GM23338 (cell line): Measurements from ENCODE around the gene RAB11B. TPM values are rescaled to one million over a fixed set of nuclear protein-coding genes. Genes with fewer than 3 reads are reported as not detected.

Experiments used
- ATAC-seq: fragments of 200-7000 bp; cut with Tn5 transposase; 3 replicates; pipeline ENCODE4 v1.9.1; 2020
- DNase-seq: peaks from one replicate; pipeline ENCODE4 v3.0.0-alpha.2; 2015; ENCODE audit warnings: low spot score
- H2AFZ ChIP-seq: fragments of 200-600 bp; sonication (generic); 2 replicates; pipeline ENCODE4 v1.8.0; 2016; ENCODE audit warnings: antibody characterized with exemption, mild to moderate bottlenecking, moderate library complexity
- H3F3A ChIP-seq: fragments of 200-600 bp; sonication (generic); replicated peaks from 2 replicates; pipeline ENCODE4 v1.8.0; 2017; ENCODE audit warnings: antibody characterized with exemption, mixed run types, low read depth
- H3K27ac ChIP-seq: fragments of 200-600 bp; sonication (generic); 2 replicates; pipeline ENCODE4 v1.6.1; 2016; ENCODE audit warnings: low read depth
- H3K27me3 ChIP-seq: fragments of 200-600 bp; sonication (generic); 2 replicates; pipeline ENCODE4 v1.8.0; 2016; ENCODE audit warnings: mild to moderate bottlenecking, mixed run types, moderate library complexity; ENCODE audit not compliant: insufficient read depth
- H3K36me3 ChIP-seq: fragments of 200-600 bp; sonication (generic); 2 replicates; pipeline ENCODE4 v1.8.0; 2016; ENCODE audit warnings: mild to moderate bottlenecking; ENCODE audit not compliant: insufficient read depth
- H3K4me1 ChIP-seq: fragments of 200-600 bp; sonication (generic); 2 replicates; pipeline ENCODE4 v1.8.0; 2016; ENCODE audit warnings: mild to moderate bottlenecking, moderate library complexity; ENCODE audit not compliant: insufficient read depth
- H3K4me2 ChIP-seq: fragments of 200-600 bp; sonication (generic); 2 replicates; pipeline ENCODE4 v1.7.1; 2017; ENCODE audit warnings: mixed run types
- H3K4me3 ChIP-seq: fragments of 200-600 bp; sonication (generic); 2 replicates; pipeline ENCODE4 v1.6.1; 2016; ENCODE audit warnings: mixed run types
- H3K79me2 ChIP-seq: fragments of 200-600 bp; sonication (generic); replicated peaks from 2 replicates; pipeline ENCODE4 v1.8.0; 2017; ENCODE audit warnings: mild to moderate bottlenecking; ENCODE audit not compliant: insufficient read depth
- H3K9me2 ChIP-seq: fragments of 200-600 bp; sonication (generic); 2 replicates; pipeline ENCODE4 v1.8.0; 2017; ENCODE audit not compliant: insufficient read depth
- H4K20me1 ChIP-seq: fragments of 200-600 bp; sonication (generic); replicated peaks from 2 replicates; pipeline ENCODE4 v1.8.0; 2017; ENCODE audit warnings: mild to moderate bottlenecking; ENCODE audit not compliant: insufficient read depth
- H3K27ac Mint-ChIP-seq: 2 replicates; pipeline ENCODE4 v1.8.0; 2020; ENCODE audit warnings: inconsistent platforms, mild to moderate bottlenecking, moderate library complexity, mixed read lengths
- H3K27me3 Mint-ChIP-seq: 3 replicates; pipeline ENCODE4 v1.8.0; 2022; ENCODE audit warnings: low read depth, mild to moderate bottlenecking, moderate library complexity, mixed read lengths, inconsistent platforms; ENCODE audit not compliant: insufficient read depth, poor library complexity
- H3K36me3 Mint-ChIP-seq: 3 replicates; pipeline ENCODE4 v1.8.0; 2021; ENCODE audit warnings: low read depth, mild to moderate bottlenecking, inconsistent platforms, moderate library complexity, mixed read lengths
- H3K4me1 Mint-ChIP-seq: 3 replicates; pipeline ENCODE4 v1.8.0; 2020; ENCODE audit warnings: mild to moderate bottlenecking, inconsistent platforms, mixed read lengths
- H3K4me3 Mint-ChIP-seq: 3 replicates; pipeline ENCODE4 v1.8.0; 2021; ENCODE audit warnings: moderate library complexity, mild to moderate bottlenecking, inconsistent platforms, mixed read lengths
- H3K9me3 Mint-ChIP-seq: 3 replicates; pipeline ENCODE4 v1.8.0; 2020; ENCODE audit warnings: moderate library complexity, mild to moderate bottlenecking, inconsistent platforms, mixed read lengths
- CREB1 ChIP-seq: fragments of 250-450 bp; sonication (Bioruptor Pico); IDR thresholded peaks from 2 replicates; pipeline ENCODE4 v1.5.0; 2020; ENCODE audit warnings: low read depth, mild to moderate bottlenecking, moderate library complexity
- ETS1 ChIP-seq: IDR thresholded peaks from 2 replicates; pipeline ENCODE4 v1.6.1; 2016; ENCODE audit warnings: antibody characterized with exemption
- EZH2 ChIP-seq: fragments of 200-600 bp; sonication (generic); IDR thresholded peaks from one replicate; pipeline ENCODE4 v1.8.0; 2017; ENCODE audit warnings: antibody characterized with exemption, mild to moderate bottlenecking, low read depth; ENCODE audit not compliant: unreplicated experiment
- EZH2phosphoT487 ChIP-seq: fragments of 200-600 bp; sonication (generic); IDR thresholded peaks from one replicate; pipeline ENCODE4 v1.8.1; 2018; ENCODE audit warnings: antibody characterized with exemption; ENCODE audit not compliant: unreplicated experiment
- JUNB ChIP-seq: IDR thresholded peaks from one replicate; pipeline ENCODE4 v1.6.1; 2016; ENCODE audit warnings: antibody characterized with exemption; ENCODE audit not compliant: unreplicated experiment
- POLR2AphosphoS5 ChIP-seq: IDR thresholded peaks from 2 replicates; pipeline ENCODE4 v1.6.1; 2016; ENCODE audit warnings: antibody characterized with exemption, low read depth
- REST ChIP-seq: IDR thresholded peaks from one replicate; pipeline ENCODE4 v1.6.1; 2018; ENCODE audit warnings: antibody characterized with exemption; ENCODE audit not compliant: unreplicated experiment
- ZNF331 ChIP-seq: fragments of 250-450 bp; sonication (Bioruptor Pico); IDR thresholded peaks from 2 replicates; pipeline ENCODE4 v1.5.0; 2020; ENCODE audit warnings: low read depth, mild to moderate bottlenecking, moderate library complexity
- ZNF462 ChIP-seq: fragments of 250-450 bp; sonication (Bioruptor Pico); IDR thresholded peaks from 2 replicates; pipeline ENCODE4 v1.5.0; 2020; ENCODE audit warnings: mild to moderate bottlenecking, moderate library complexity
- polyA plus RNA-seq: library from polyadenylated mRNA; unstranded; fragments of >200 nt; fragmentation: Nextera tagmentation; extraction: Ambion mirVana; gene quantifications from 2 replicates; pipeline ENCODE4 v1.2.1, GENCODE V29; 2016
- total RNA-seq: library from RNA; depleted of rRNA; stranded (reverse); fragments of >200 nt; shearing (Covaris generic); gene quantifications from 2 replicates; pipeline ENCODE4 v1.2.3, GENCODE V29; 2014

RAB11B gene
- total and polyA plus RNA-seq, 2 experiments from 2014 or later, result 66.0 to 79.6 TPM

- TF ChIP-seq ZNF331 (CRISPR knock-in tag), result no peak
- TF ChIP-seq CREB1 (CRISPR knock-in tag), result no peak
Observed at GRCh38 chr19:8386990-8387389, 3.2 kb upstream of the RAB11B start (continued).

GRCh38 chr19:8387688-8388611, 2.2 kb upstream of the RAB11B start:
- DNase-seq, result no peak
- Histone ChIP-seq H4K20me1 (peaks cover 9% of the 10 kb centered on the region), H3K4me3 (no peak overlapping the region), H3K4me2 (no peak overlapping the region), H2AFZ (no peak overlapping the region), H3K79me2 (peaks cover 22% of the 10 kb centered on the region), H3K27ac (no peak overlapping the region), H3K4me1 (peaks cover 10% of the 10 kb centered on the region; the same call in 1 of the 2 replicates), H3F3A (peaks cover 6% of the 10 kb centered on the region; the same call in 1 of the 2 replicates), H3K9me2 (no peaks in the 10 kb centered on the region), H3K36me3 (no peaks in the 10 kb centered on the region), H3K27me3 (no peaks in the 10 kb centered on the region)
- Mint-ChIP-seq H3K27me3 (peaks cover 12% of the 10 kb centered on the region), H3K4me3 (peak overlapping the region; percentile 52), H3K4me1 (peaks cover 9% of the 10 kb centered on the region), H3K36me3 (peaks cover 21% of the 10 kb centered on the region), H3K9me3 (peaks cover 20% of the 10 kb centered on the region), H3K27ac (no peak overlapping the region)
- TF ChIP-seq POLR2AphosphoS5 (no peak), EZH2 (no peak), JUNB (no peak), CREB1 (CRISPR knock-in tag) (no peak), ZNF462 (no peak), REST (no peak), EZH2phosphoT487 (no peak), ETS1 (no peak)
- no peak for ATAC-seq
